HTERT RPE-1 (cell line): ENCODE measurements around the gene GPS2.

ENCODE experiments used
- in situ Hi-C: fragments of 300-500 bp; cut with MboI; formaldehyde crosslinking; loops from 4 replicates; pipeline ENCODE4 v1.14.3; 2020; ENCODE audit warnings: low sequenced_read_pairs

Gene GPS2

GRCh38 chr17:7262935-7263800 lies 52.0 kb downstream of the GPS2 start:
- in situ Hi-C loops: no loop called here
